H1 (cell line): ENCODE results near the gene ZNRF3.

Experiments
- BACH1 ChIP-seq: IDR thresholded peaks from 2 replicates; pipeline ENCODE4 v1.6.1; 2012; ENCODE audit warnings: low read length, improper control_type of control experiment
- EZH2 ChIP-seq: fragments of 200-600 bp; sonication (generic); IDR thresholded peaks from 2 replicates; pipeline ENCODE4 v1.7.1; 2012; ENCODE audit warnings: low read depth, mild to moderate bottlenecking, moderate library complexity, low read length, inconsistent platforms; ENCODE audit not compliant: severe bottlenecking
- TF ChIP-seq, protein P1 (sequence below), 3 experiments: IDR thresholded peaks; 1 replicate in 2 of 3; 2 replicates in 1 of 3; pipeline versions ENCODE4 v1.5.1 to v1.6.1; 2011; ENCODE audit warnings: low read length in 3 of 3, mild to moderate bottlenecking in 3 of 3, inconsistent platforms in 2 of 3, low read depth in 1 of 3, moderate library complexity in 1 of 3; ENCODE audit not compliant: insufficient read depth in 1 of 3; ENCODE audit errors: control extremely low read depth in 1 of 3

DNA sequence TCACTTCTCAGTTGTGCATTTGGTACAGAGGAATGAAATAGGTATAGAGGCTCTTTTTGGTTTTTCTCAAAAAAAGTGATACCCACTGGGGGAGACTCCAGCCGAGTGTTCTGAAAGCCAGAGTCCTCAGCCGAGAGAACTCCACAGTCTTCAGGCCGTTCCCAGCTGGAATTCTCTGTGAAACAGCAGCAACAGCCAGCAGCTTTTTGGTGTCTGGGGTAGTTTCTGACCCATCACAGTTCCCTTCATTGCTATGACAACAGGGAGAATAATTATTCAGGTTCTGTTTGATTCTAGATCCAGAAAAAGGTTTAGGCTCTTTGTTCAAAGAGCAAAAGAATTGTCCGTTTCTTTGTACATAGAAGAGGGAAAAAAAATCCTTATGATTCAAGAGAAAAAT is 93.7 kb downstream of the ZNRF3 start:
- TF ChIP-seq BACH1 (no peak), EZH2 (no peak)
- TF ChIP-seq, protein P1, sequence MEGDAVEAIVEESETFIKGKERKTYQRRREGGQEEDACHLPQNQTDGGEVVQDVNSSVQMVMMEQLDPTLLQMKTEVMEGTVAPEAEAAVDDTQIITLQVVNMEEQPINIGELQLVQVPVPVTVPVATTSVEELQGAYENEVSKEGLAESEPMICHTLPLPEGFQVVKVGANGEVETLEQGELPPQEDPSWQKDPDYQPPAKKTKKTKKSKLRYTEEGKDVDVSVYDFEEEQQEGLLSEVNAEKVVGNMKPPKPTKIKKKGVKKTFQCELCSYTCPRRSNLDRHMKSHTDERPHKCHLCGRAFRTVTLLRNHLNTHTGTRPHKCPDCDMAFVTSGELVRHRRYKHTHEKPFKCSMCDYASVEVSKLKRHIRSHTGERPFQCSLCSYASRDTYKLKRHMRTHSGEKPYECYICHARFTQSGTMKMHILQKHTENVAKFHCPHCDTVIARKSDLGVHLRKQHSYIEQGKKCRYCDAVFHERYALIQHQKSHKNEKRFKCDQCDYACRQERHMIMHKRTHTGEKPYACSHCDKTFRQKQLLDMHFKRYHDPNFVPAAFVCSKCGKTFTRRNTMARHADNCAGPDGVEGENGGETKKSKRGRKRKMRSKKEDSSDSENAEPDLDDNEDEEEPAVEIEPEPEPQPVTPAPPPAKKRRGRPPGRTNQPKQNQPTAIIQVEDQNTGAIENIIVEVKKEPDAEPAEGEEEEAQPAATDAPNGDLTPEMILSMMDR (IDR thresholded peaks at IDR 0.05; ENCODE audit: control extremely low read depth in 1 of 3, insufficient read depth in 1 of 3, low read depth in 1 of 3, low read length in 3 of 3): no peak
